IgD-negative memory B cell (primary cell): Measurements from ENCODE around the gene AKAP5. TPM values are rescaled to one million over a fixed set of nuclear protein-coding genes. Genes with fewer than 3 reads are reported as not detected.
A peak's percentile ranks its signal among the peaks of the same experiment; 100 is the strongest.

Experiments
- H3K27ac Mint-ChIP-seq, 3 donors: one replicate each; pipeline ENCODE4 v1.8.0; 2020 to 2022; ENCODE audit warnings: mild to moderate bottlenecking in 3 of 3, mixed read lengths in 3 of 3, moderate library complexity in 1 of 3
- H3K27me3 Mint-ChIP-seq: one replicate; pipeline ENCODE4 v1.8.0; 2021; ENCODE audit warnings: mixed read lengths
- H3K36me3 Mint-ChIP-seq: one replicate; pipeline ENCODE4 v1.8.0; 2020; ENCODE audit warnings: mild to moderate bottlenecking, mixed read lengths
- H3K4me1 Mint-ChIP-seq, 3 donors: one replicate each; pipeline ENCODE4 v1.8.0; 2020 to 2022; ENCODE audit warnings: mixed read lengths in 3 of 3, mild to moderate bottlenecking in 1 of 3
- H3K4me3 Mint-ChIP-seq, 4 donors: one replicate each; pipeline ENCODE4 v1.8.0; 2020 to 2022; ENCODE audit warnings: mild to moderate bottlenecking in 4 of 4, mixed read lengths in 4 of 4, moderate library complexity in 3 of 4
- H3K9me3 Mint-ChIP-seq, 3 donors: one replicate each; pipeline ENCODE4 v1.8.0; 2020 to 2021; ENCODE audit warnings: mixed read lengths in 3 of 3, mild to moderate bottlenecking in 1 of 3
- polyA plus RNA-seq: library from polyadenylated mRNA; unstranded; fragments of 300-500 nt; fragmentation: Illumina TruSeq; gene quantifications from one replicate; pipeline ENCODE4 v1.2.3, GENCODE V29; 2021

The AKAP5 gene
- polyA plus RNA-seq, 1 donor from 2014 or later, result 0.66 TPM

DNA sequence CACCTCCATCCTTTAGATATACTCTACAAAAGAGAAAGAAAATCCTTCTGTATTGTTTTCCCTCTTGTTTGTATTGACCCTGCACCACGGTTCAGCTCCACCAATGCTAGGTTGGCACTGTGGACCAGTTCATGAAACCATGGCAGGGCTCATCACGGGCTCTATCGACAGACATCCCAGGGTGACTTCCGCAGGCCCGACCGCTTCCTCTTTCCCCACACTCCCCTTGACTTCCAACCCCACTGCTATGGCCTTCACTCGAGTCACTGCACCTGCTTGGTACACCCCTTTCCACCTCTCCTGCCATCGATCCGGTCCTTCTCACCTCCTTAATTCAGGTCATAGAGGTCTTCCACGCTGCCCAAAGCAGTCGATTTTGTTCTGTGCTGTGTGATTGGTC, 21.2 kb upstream of the AKAP5 start:
- H3K36me3 Mint-ChIP-seq, result peaks cover 9% of the 10 kb centered on the region
- peak overlapping the region in 2 of 4 donors; percentile 25 to 93 for H3K4me3 Mint-ChIP-seq
- H3K27ac Mint-ChIP-seq, result peak overlapping the region; percentile 90 to 93 (median 91)
- H3K4me1 Mint-ChIP-seq, result peaks cover 30 to 34% (median 33%) of the 10 kb centered on the region in 3 donors
- no peaks in the 10 kb centered on the region for H3K9me3 Mint-ChIP-seq
- H3K27me3 Mint-ChIP-seq, result no peaks in the 10 kb centered on the region

DNA sequence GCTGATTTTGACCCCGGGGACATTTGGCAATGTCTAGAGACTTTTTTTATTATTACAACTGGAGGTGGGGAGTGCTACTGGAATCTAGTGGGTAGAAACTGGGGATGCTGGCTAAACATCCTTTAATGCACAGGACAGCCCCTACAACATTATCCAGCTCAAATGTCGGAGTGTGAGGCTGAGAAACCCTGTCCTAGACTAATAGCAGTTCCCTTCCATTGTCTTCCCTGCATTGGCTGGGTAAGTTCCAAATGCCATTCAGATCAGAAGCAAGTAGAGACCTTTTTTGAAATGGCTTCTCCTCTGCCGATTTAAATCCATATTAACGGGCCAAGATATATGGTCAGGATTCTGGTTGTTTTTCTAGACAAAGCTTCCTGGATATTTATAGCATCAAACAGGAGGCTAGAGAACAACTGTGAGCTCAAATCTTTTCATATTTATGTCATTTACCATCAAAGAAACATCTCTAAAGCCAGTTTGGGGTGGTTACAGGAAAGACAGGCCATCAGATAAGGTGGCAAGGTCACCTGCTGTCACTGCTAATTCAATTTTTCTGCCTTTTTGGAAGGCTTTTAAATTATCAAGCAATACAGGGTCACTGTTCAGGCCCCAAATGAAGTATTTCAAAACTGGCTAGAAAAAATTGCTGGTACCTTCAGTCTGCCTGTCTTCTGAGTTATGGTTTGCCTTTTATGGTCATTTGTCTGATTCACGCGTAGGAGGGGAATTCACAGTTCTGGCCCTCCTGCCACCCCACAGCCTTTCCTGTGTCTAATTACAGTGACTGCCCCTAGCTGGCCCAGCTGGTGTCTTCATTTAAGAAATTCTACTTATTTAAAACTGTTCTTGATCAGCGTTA, 20.1 kb upstream of the AKAP5 start:
- no peaks in the 10 kb centered on the region for H3K27me3 Mint-ChIP-seq
- peaks cover 12% of the 10 kb centered on the region for H3K36me3 Mint-ChIP-seq
- H3K4me3 Mint-ChIP-seq, result peak overlapping the region in 3 of 4 donors; percentile 25 to 93 (median 60)
- H3K9me3 Mint-ChIP-seq, result no peaks in the 10 kb centered on the region
- peak overlapping the region; percentile 90 to 93 (median 91) for H3K27ac Mint-ChIP-seq
- H3K4me1 Mint-ChIP-seq, result peaks cover 35 to 40% (median 38%) of the 10 kb centered on the region in 3 donors

DNA sequence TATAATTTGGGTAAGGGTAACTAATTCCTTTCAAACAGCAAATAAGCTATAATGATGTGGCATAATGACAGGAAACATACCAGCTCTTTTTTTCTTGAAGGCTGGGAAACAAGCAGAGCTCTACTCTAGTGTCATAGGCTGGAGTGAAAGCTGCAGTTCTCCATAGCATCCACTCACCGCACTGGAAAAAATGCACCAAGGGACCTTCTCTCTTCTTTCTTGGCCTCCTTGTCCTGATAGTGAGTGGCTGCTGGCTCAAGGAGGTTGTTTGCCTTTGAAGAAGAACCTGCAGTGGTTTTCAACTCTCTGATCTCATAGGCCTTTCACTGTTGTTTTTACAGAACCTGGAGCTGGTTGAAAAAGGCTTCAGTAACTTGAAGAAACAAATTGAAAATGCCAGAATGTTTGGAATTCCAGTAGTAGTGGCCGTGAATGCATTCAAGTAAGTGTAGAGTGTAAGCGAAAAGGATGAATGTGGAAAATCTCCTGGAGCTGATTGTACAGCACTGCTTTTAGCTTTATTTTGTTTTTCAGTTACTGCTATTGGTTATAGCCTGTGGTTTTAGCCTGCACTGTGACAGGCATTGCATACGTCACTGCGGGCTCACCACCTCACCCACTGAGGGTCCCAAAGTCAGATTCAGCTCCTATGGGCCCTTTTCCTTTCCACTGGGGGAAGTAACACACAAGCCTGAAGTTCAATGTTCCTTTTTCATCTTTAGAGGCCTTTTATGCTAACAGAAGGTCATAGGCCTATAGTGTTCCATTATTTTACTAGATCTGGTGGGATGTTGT, 17.2 kb upstream of the AKAP5 start:
- peak overlapping the region in 2 of 4 donors; percentile 9 to 59 for H3K4me3 Mint-ChIP-seq
- no peaks in the 10 kb centered on the region for H3K9me3 Mint-ChIP-seq
- H3K27ac Mint-ChIP-seq, result peak overlapping the region in 2 of 3 donors; percentile 40 to 50
- no peaks in the 10 kb centered on the region for H3K27me3 Mint-ChIP-seq
- H3K36me3 Mint-ChIP-seq, result peaks cover 11% of the 10 kb centered on the region
- peaks cover 41 to 49% (median 47%) of the 10 kb centered on the region in 3 donors for H3K4me1 Mint-ChIP-seq

DNA sequence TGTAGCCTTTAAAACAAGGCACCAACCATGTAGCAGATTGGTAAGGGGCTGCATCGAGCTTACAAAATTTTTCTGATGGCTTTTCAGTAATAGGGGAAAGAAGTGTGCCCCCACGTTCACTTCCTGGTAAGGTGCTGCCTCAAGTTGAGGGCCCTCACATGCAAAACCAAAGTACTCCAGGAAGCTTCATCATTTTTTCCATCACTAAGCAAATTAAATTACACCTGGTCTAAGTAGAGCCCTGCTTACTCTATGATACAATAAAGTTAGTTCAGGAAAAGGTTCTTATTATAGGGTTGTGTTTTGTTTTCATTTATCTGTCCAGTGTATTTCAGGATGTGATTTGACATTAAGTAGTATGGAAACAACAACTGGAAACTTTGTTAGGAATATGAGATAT, 15.0 kb upstream of the AKAP5 start:
- peak overlapping the region; percentile 85 to 97 (median 88) for H3K27ac Mint-ChIP-seq
- H3K9me3 Mint-ChIP-seq, result no peaks in the 10 kb centered on the region
- peaks cover 29 to 35% (median 34%) of the 10 kb centered on the region in 3 donors for H3K4me1 Mint-ChIP-seq
- peak overlapping the region in 3 of 4 donors; percentile 67 to 87 (median 77) for H3K4me3 Mint-ChIP-seq
- H3K36me3 Mint-ChIP-seq, result peaks cover 8% of the 10 kb centered on the region
- no peaks in the 10 kb centered on the region for H3K27me3 Mint-ChIP-seq

DNA sequence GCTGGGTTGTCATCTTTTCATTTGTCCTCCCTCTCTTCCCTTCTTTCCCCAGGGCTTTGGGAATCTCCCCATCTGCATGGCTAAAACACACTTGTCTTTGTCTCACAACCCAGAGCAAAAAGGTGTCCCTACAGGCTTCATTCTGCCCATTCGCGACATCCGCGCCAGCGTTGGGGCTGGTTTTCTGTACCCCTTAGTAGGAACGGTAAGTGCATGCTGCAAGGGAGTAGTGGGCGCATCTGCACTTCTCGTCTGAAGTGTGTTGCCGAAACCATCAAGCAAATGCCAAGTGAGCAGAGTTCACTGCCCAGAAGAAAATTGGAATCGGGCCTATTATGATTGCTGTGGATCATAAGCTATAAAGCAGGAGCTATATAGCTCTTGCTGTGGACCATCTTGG, 10.6 kb upstream of the AKAP5 start:
- Mint-ChIP-seq H3K27ac (peak overlapping the region in 1 of 3 donors; percentile 23), H3K27me3 (no peaks in the 10 kb centered on the region), H3K9me3 (no peaks in the 10 kb centered on the region), H3K4me1 (peaks cover 24 to 42% (median 38%) of the 10 kb centered on the region in 3 donors), H3K36me3 (peaks cover 8% of the 10 kb centered on the region), H3K4me3 (no peak overlapping the region)

DNA sequence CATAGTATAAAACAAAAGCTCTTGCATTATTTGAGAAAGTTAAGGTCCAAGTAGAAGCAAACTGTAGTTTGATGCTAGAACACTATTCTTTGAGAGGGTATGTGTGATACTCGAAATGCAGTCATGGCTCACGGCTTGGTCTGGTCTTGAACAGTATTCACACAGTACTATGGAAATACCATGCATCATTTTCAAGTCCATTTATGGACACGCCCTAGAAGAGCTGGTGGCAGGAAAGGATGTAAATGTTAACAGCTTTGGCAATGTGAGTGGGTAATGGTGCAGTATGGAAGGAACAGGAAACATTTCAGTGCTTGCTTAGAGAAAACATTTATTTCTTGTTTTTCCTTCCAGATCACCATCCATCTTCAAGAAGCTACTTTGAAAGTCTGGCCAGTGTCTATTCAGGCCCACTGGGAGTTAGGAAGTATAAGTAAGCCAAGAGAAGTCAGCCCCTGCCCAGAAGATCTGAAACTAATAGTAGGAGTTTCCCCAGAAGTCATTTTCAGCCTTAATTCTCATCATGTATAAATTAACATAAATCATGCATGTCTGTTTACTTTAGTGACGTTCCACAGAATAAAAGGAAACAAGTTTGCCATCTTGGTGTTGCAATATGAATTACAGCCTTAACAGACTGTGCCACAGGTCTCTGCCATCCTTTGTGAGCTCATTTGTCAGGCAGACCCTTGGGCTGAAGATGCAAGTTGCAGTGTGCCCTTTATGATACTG, 5.7 kb upstream of the AKAP5 start:
- Mint-ChIP-seq H3K27ac (peak overlapping the region in 1 of 3 donors; percentile 49), H3K4me1 (peaks cover 29 to 52% (median 47%) of the 10 kb centered on the region in 3 donors), H3K27me3 (no peaks in the 10 kb centered on the region)

DNA sequence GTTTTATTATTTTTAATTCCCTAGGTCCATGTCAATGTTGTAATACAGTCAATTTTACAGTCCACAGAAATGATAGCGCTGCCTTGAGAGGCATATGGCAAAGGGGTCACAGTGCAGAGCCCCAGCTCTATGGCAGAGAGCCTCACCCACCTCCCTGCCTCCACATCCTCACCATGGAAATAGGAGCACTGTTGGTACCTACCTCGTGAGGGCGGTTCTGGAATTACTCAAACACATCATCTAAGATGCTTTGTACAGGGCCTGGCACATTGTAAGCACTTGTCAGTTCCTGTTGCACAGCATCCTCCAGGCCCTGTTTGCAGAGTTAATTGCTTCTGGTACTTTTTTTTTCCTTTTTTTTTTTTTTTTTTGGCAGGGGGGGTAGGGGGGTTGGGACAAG, 4.1 kb upstream of the AKAP5 start:
- Mint-ChIP-seq H3K27me3 (no peaks in the 10 kb centered on the region), H3K4me3 (no peak overlapping the region), H3K4me1 (peaks cover 33 to 59% (median 52%) of the 10 kb centered on the region in 3 donors), H3K36me3 (peaks cover 2% of the 10 kb centered on the region), H3K27ac (no peak overlapping the region), H3K9me3 (no peaks in the 10 kb centered on the region)

More for the DNA sequence above, 5.7 kb upstream of the AKAP5 start:
- H3K36me3 Mint-ChIP-seq, result peaks cover 2% of the 10 kb centered on the region
- H3K9me3 Mint-ChIP-seq, result no peaks in the 10 kb centered on the region
- H3K4me3 Mint-ChIP-seq, result peak overlapping the region in 3 of 4 donors; percentile 20 to 65 (median 29)

DNA sequence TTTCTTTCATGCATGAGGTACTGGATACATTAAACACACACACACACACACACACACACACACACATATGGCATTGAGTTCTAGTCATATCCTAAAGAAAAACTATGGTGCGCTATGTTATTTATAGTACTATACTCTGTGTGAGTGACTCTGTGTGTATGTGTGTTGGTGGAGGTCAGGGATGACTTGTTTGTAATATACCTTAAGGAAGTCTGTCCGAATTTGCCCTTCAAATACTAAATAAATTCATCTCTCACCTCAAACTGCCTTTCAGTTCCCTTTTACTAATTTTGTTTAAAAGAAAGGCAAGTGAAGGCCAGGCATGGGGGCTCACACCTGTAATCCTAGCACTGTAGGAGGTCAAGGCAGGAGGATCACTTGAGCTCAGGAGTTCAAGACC, 2.1 kb upstream of the AKAP5 start:
- Mint-ChIP-seq H3K27ac (peak overlapping the region in 2 of 3 donors; percentile 20 to 83), H3K27me3 (no peaks in the 10 kb centered on the region), H3K36me3 (peaks cover 2% of the 10 kb centered on the region), H3K4me1 (peaks cover 36 to 58% (median 55%) of the 10 kb centered on the region in 3 donors), H3K4me3 (peak overlapping the region; percentile 9 to 70 (median 52)), H3K9me3 (no peaks in the 10 kb centered on the region)

DNA sequence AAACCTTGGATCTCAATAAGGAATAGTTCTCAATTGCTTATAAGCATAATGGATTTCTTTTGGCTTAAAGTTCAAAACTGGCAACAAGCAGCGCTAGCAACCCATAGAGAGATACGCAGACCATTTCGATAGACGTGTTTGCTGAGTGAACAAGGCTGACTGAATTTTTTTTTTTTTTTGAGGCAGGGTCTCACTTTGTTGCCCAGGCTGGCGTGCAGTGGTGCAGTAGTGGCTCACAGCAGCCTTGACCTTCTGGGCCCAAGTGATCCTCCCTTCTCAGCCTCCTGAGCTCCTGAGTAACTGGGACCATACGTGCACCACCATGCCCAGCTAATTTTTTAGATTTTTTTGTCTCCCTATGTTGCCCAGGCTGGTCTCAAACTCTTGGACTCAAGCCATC, 1.4 kb upstream of the AKAP5 start:
- H3K27me3 Mint-ChIP-seq, result no peaks in the 10 kb centered on the region
- peaks cover 2% of the 10 kb centered on the region for H3K36me3 Mint-ChIP-seq
- peaks cover 34 to 55% (median 51%) of the 10 kb centered on the region in 3 donors for H3K4me1 Mint-ChIP-seq
- H3K27ac Mint-ChIP-seq, result peak overlapping the region in 1 of 3 donors; percentile 90
- H3K4me3 Mint-ChIP-seq, result peak overlapping the region in 3 of 4 donors; percentile 74 to 89 (median 88)
- no peaks in the 10 kb centered on the region for H3K9me3 Mint-ChIP-seq

DNA sequence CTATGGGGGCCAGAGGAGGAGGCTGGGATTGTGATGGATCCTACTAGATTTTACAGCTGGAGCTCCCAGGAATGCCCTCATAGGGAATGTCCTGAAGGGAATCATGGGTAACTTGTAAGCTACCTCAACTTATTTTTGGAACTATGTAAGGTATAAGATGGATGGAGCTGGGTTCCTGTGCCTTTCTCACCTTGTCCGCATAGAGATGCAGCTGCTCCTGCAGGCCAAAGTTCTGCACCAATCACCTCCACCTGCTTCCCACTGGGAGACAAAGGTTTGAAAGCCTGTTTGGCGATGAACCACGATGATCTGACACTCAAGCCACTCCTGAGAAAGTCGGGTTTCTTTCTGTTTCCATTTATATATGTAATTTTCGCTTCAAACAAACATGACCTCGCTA, 648 bp upstream of the AKAP5 start:
- H3K4me3 Mint-ChIP-seq, result peak overlapping the region; percentile 88 to 92 (median 90)
- H3K36me3 Mint-ChIP-seq, result peaks cover 2% of the 10 kb centered on the region
- no peaks in the 10 kb centered on the region for H3K27me3 Mint-ChIP-seq
- H3K4me1 Mint-ChIP-seq, result peaks cover 30 to 51% (median 46%) of the 10 kb centered on the region in 3 donors
- H3K9me3 Mint-ChIP-seq, result no peaks in the 10 kb centered on the region
- peak overlapping the region; percentile 32 to 93 (median 90) for H3K27ac Mint-ChIP-seq

DNA sequence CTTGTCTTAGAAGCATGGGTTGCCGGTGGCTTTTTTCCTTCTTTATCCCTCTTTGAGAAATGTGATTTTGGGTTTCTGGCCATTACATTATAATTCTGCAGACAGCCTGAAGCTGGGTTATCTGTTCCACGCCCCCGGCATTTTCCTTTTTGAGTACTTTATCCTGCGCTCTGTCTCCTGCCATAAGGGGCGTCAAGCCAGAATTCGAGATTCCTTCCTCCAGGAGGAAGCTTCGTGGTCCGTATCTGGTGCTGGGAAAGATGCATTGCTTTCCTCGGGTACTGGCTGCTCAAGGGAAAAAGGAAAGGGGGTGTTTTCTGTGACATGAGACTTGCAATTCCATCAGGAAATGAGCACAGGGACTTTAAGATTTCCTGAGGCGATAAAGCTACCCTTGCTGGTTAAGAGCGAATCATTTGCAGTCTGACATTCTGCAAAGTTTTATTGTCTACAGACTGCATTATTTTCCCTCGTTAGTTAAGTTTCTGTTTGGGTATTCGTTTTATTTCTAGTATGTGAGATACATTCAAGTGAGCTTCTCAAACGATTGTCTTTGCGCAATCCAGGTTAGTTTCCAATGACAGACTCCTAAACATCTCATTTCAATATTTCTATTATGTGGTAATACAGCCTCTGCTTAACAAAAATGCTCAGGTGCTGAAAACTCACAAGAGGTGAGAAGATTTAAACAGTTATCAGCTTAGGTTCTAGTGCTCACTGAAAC, 694 bp downstream of the AKAP5 start:
- Mint-ChIP-seq H3K4me1 (peaks cover 28 to 48% (median 43%) of the 10 kb centered on the region in 3 donors), H3K4me3 (peak overlapping the region; percentile 76 to 95 (median 94)), H3K9me3 (no peaks in the 10 kb centered on the region), H3K27me3 (no peaks in the 10 kb centered on the region), H3K27ac (peak overlapping the region; percentile 71 to 91 (median 85)), H3K36me3 (no peaks in the 10 kb centered on the region)

DNA sequence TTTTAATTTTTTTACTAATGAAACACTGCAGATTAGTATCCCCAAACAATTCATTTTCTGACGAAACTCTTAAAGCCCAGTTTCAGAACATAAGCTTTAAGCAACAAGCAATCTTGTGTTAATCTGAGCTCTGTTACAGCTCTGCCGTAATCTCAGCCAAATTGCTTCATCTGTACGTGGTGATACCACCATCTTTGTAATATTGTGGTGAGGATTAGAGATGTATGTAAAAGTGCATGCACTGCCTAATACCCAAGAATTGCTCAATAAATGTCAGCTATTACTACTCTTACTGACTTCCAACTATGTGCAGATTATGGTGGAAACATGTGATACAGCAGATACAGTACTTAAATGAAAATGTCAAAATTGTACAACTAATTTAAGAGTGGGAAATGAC, 1.8 kb downstream of the AKAP5 start:
- Mint-ChIP-seq H3K9me3 (no peaks in the 10 kb centered on the region), H3K27me3 (no peaks in the 10 kb centered on the region), H3K4me1 (peaks cover 34 to 52% (median 47%) of the 10 kb centered on the region in 3 donors), H3K36me3 (no peaks in the 10 kb centered on the region), H3K4me3 (peak overlapping the region in 1 of 4 donors; percentile 60), H3K27ac (peak overlapping the region in 1 of 3 donors; percentile 31)

DNA sequence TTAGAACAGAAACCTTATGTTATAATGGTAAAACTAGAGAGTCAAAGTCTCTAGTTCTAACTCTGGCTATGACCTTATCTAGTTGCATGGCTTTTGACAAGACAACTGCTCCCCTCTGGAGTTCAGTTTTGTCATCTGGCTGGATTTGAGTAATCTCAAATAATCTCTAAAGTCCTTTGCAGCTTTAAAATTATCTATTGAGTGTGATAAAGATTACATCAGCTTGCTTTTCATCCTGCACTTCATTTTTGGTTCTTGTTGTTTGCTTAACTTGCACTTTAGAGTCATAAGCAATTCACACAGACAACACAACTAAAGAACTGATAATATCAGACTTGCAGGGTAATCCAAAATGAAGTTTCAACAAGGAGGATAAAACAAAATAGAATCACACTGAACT, 2.3 kb downstream of the AKAP5 start:
- H3K27me3 Mint-ChIP-seq, result no peaks in the 10 kb centered on the region
- peak overlapping the region in 2 of 3 donors; percentile 2 to 13 for H3K27ac Mint-ChIP-seq
- peaks cover 30 to 48% (median 44%) of the 10 kb centered on the region in 3 donors for H3K4me1 Mint-ChIP-seq
- no peaks in the 10 kb centered on the region for H3K9me3 Mint-ChIP-seq
- no peaks in the 10 kb centered on the region for H3K36me3 Mint-ChIP-seq
- H3K4me3 Mint-ChIP-seq, result peak overlapping the region in 1 of 4 donors; percentile 60

DNA sequence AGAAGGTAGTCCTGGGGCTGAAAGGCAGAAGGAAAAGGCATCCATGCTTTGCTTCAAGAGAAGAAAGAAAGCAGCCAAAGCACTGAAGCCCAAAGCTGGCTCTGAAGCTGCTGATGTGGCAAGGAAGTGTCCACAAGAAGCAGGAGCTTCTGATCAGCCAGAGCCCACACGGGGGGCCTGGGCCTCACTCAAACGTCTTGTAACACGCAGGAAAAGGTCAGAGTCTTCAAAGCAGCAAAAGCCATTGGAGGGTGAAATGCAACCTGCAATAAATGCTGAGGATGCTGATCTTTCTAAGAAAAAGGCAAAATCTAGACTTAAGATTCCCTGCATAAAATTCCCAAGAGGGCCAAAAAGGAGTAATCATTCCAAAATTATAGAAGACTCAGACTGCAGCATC, 3.2 kb downstream of the AKAP5 start:
- no peaks in the 10 kb centered on the region for H3K36me3 Mint-ChIP-seq
- H3K27ac Mint-ChIP-seq, result peak overlapping the region; percentile 2 to 56 (median 5)
- H3K4me1 Mint-ChIP-seq, result peaks cover 23 to 39% (median 39%) of the 10 kb centered on the region in 3 donors
- no peak overlapping the region for H3K4me3 Mint-ChIP-seq
- H3K9me3 Mint-ChIP-seq, result no peaks in the 10 kb centered on the region
- no peaks in the 10 kb centered on the region for H3K27me3 Mint-ChIP-seq
